ENCODE results near the gene NTNG2. TPM values are rescaled to one million over a fixed set of nuclear protein-coding genes. Genes with fewer than 3 reads are reported as not detected.

NTNG2 gene
- total and polyA plus RNA-seq, 8 donors: under 0.01 to 8.1 (median 0.31) TPM; not detected in 1

GRCh38 chr9:132197315-132197714 is 35.5 kb downstream of the NTNG2 start:
- Histone ChIP-seq H3K9me3 (no peaks in the 10 kb centered on the region), H3K36me3 (peaks cover 0 to 3% (median 0%) of the 10 kb centered on the region in 4 donors), H3K4me1 (no peaks in the 10 kb centered on the region), H3K27ac (no peak overlapping the region), H3K27me3 (peaks cover 0 to 40% (median 8%) of the 10 kb centered on the region in 3 donors), H3K4me3 (no peak overlapping the region)
- TF ChIP-seq POLR2A (IDR thresholded peaks at IDR 0.05): no peak
- TF ChIP-seq EP300 (IDR thresholded peaks at IDR 0.05): no peak
- TF ChIP-seq POLR2AphosphoS5 (IDR thresholded peaks at IDR 0.05): no peak
- TF ChIP-seq CTCF (IDR thresholded peaks at IDR 0.05): no peak
- DNase-seq: no peak
- intact Hi-C loops (cut with DNase I; ENCODE audit: low total_unique reads): no loop called here
- 85 to 95% (median 90%) methylated on average over 6 of the region's 6 CpGs for WGBS, 5 donors

GRCh38 chr9:132197856-132198550 is 36.1 kb downstream of the NTNG2 start:
- 91 to 97% (median 96%) methylated on average over 45 to 58 of the region's 58 CpGs for WGBS, 5 donors
- H3K4me3 ChIP-seq: no peak overlapping the region
- intact Hi-C loops (cut with DNase I; ENCODE audit: low total_unique reads): no loop called here

GRCh38 chr9:132199056-132199455 is 37.2 kb downstream of the NTNG2 start:
- DNase-seq: no peak
- Histone ChIP-seq H3K27ac (no peak overlapping the region), H3K9me3 (no peaks in the 10 kb centered on the region), H3K4me3 (no peak overlapping the region), H3K4me1 (no peaks in the 10 kb centered on the region), H3K27me3 (peaks cover 0 to 41% (median 10%) of the 10 kb centered on the region in 3 donors), H3K36me3 (peaks cover 0 to 3% (median 0%) of the 10 kb centered on the region in 4 donors)
- TF ChIP-seq EP300 (IDR thresholded peaks at IDR 0.05): no peak
- no peak for TF ChIP-seq POLR2A (IDR thresholded peaks at IDR 0.05)
- TF ChIP-seq POLR2AphosphoS5 (IDR thresholded peaks at IDR 0.05): no peak
- no peak for TF ChIP-seq CTCF (IDR thresholded peaks at IDR 0.05)
- intact Hi-C loops (cut with DNase I; ENCODE audit: low total_unique reads): no loop called here
- 88 to 98% (median 93%) methylated on average over 3 to 4 of the region's 4 CpGs for WGBS, 5 donors

More at GRCh38 chr9:132197856-132198550, 36.1 kb downstream of the NTNG2 start:
- peaks cover 0 to 40% (median 9%) of the 10 kb centered on the region in 3 donors for H3K27me3 ChIP-seq
- no peaks in the 10 kb centered on the region for H3K9me3 ChIP-seq
- no peak for TF ChIP-seq POLR2A (IDR thresholded peaks at IDR 0.05)
- TF ChIP-seq EP300 (IDR thresholded peaks at IDR 0.05): no peak
- no peak for TF ChIP-seq CTCF (IDR thresholded peaks at IDR 0.05)
- TF ChIP-seq POLR2AphosphoS5 (IDR thresholded peaks at IDR 0.05): no peak
- H3K36me3 ChIP-seq: peaks cover 0 to 3% (median 0%) of the 10 kb centered on the region in 4 donors
- no peaks in the 10 kb centered on the region for H3K4me1 ChIP-seq
- no peak overlapping the region for H3K27ac ChIP-seq
- DNase-seq: no peak

- no peak for DNase-seq
- peaks cover 0 to 12% (median 4%) of the 10 kb centered on the region in 4 donors for H3K9me3 ChIP-seq
- H3K36me3 ChIP-seq: peaks cover 0 to 3% (median 0%) of the 10 kb centered on the region in 4 donors
- WGBS, 5 donors: 78 to 87% (median 85%) methylated on average over 4 of the region's 4 CpGs
- no peak overlapping the region for H3K4me3 ChIP-seq
- no peak for TF ChIP-seq CTCF (IDR thresholded peaks at IDR 0.05)
- peaks cover 0 to 41% (median 10%) of the 10 kb centered on the region in 3 donors for H3K27me3 ChIP-seq
- no peak overlapping the region for H3K27ac ChIP-seq
- no peaks in the 10 kb centered on the region for H3K4me1 ChIP-seq
- intact Hi-C loops (cut with DNase I; ENCODE audit: low total_unique reads): no loop called here
These were observed 38.8 kb downstream of the NTNG2 start for GRCh38 chr9:132200706-132201105.

Data from stomach (tissue), 9 donors.